Kidney (tissue), 14 donors: Measurements from ENCODE around the gene CACNA1F. TPM values are rescaled to one million over a fixed set of nuclear protein-coding genes. Genes with fewer than 3 reads are reported as not detected.

Experiments used
- DNase-seq, 5 donors: peaks; one replicate each; pipeline ENCODE4 v3.0.0-alpha.2; 2013 to 2020
- FAIRE-seq: peaks from 2 replicates; lab custom pipeline; 2012; peaks lifted over from hg19 to GRCh38; lab: Jason Lieb, UNC
- H3K27ac ChIP-seq, 2 donors: one replicate each; pipeline ENCODE4 v1.7.0; 2013; ENCODE audit warnings: low read depth in 2 of 2, low read length in 2 of 2, inconsistent platforms in 1 of 2
- H3K27me3 ChIP-seq: one replicate; pipeline ENCODE4 v1.7.1; 2013; ENCODE audit warnings: low read length, inconsistent platforms; ENCODE audit not compliant: control insufficient read depth, insufficient read depth
- H3K36me3 ChIP-seq, 3 donors: one replicate each; pipeline versions ENCODE4 v1.7.0 to v1.7.1; 2013; ENCODE audit warnings: low read length in 3 of 3, control low read depth in 1 of 3, inconsistent platforms in 1 of 3; ENCODE audit not compliant: insufficient read depth in 3 of 3, control insufficient read depth in 2 of 3
- H3K4me1 ChIP-seq, 3 donors: one replicate each; pipeline versions ENCODE4 v1.7.0 to v1.7.1; 2013; ENCODE audit warnings: low read length in 3 of 3, inconsistent platforms in 1 of 3, low read depth in 1 of 3; ENCODE audit not compliant: control insufficient read depth in 2 of 3, insufficient read depth in 2 of 3
- H3K4me3 ChIP-seq, 3 donors: one replicate each; pipeline versions ENCODE4 v1.7.0 to v1.8.1; 2013; ENCODE audit warnings: low read length in 3 of 3, control low read depth in 1 of 3, inconsistent platforms in 1 of 3
- H3K9ac ChIP-seq, 3 donors: one replicate each; pipeline versions ENCODE4 v1.7.0 to v1.7.1; 2013; ENCODE audit warnings: low read length in 3 of 3, control low read depth in 1 of 3, inconsistent platforms in 1 of 3
- H3K9me3 ChIP-seq, 3 donors: one replicate each; pipeline versions ENCODE4 v1.7.0 to v1.7.1; 2013; ENCODE audit warnings: low read length in 3 of 3, control low read depth in 1 of 3, inconsistent platforms in 1 of 3; ENCODE audit not compliant: control insufficient read depth in 2 of 3, insufficient read depth in 1 of 3
- CTCF ChIP-seq: IDR thresholded peaks from 3 replicates; pipeline ENCODE4 v1.5.1; 2012; ENCODE audit warnings: mild to moderate bottlenecking, moderate library complexity, borderline replicate concordance; ENCODE audit not compliant: insufficient read depth; ENCODE audit errors: extremely low read depth
- intact Hi-C: fragments of 100-400 bp; cut with DNase I; formaldehyde crosslinking; loops from one replicate; pipeline ENCODE4 v1.11.1; 2022
- polyA plus RNA-seq: library from polyadenylated mRNA; stranded (reverse); fragments of 350-450 nt; fragmentation: Illumina TruSeq; extraction: RNeasy Lipid Tissue Mini Kit (QIAGEN cat#74804); gene quantifications from one replicate; pipeline ENCODE4 v1.2.3, GENCODE V29; 2014; ENCODE audit warnings: low read depth, low replicate concordance; ENCODE audit not compliant: insufficient read depth
- total RNA-seq: library from RNA; stranded (reverse); fragmentation: NEBNext Ultra II Directional; extraction: Animal tissue kit (Norgen Biotek cat#: 25700); gene quantifications from one replicate; pipeline ENCODE4 v1.2.1, GENCODE V29; 2021
- donor health status: control.
- donor health status: control.
- donor health status: control.
- donor health status: control.
- donor health status: control.
- donor health status: DM: yes; HTN: yes; CAD: no.
- donor health status: Normal renal cell carcinoma (clear cell type).

CACNA1F gene
- total and polyA plus RNA-seq, 2 donors from 2014 or later, result 0.15 to 0.25 TPM

- FAIRE-seq, result no peak
- intact Hi-C loops, result no loop called here
These were observed 54.6 kb downstream of the CACNA1F start for GRCh38 chrX:49178537-49178936.

GRCh38 chrX:49177873-49178480 is 55.2 kb downstream of the CACNA1F start:
- Histone ChIP-seq H3K9ac (no peak overlapping the region), H3K27ac (no peak overlapping the region), H3K4me3 (no peak overlapping the region), H3K9me3 (no peaks in the 10 kb centered on the region), H3K27me3 (no peaks in the 10 kb centered on the region), H3K36me3 (no peaks in the 10 kb centered on the region), H3K4me1 (peaks cover 0 to 1% (median 0%) of the 10 kb centered on the region in 3 donors)
- TF ChIP-seq CTCF, result no peak
- intact Hi-C loops, result no loop called here
- FAIRE-seq (no peak), DNase-seq (no peak)

More at GRCh38 chrX:49178537-49178936, 54.6 kb downstream of the CACNA1F start:
- Histone ChIP-seq H3K9me3 (no peaks in the 10 kb centered on the region), H3K4me3 (no peak overlapping the region), H3K9ac (no peak overlapping the region), H3K4me1 (no peaks in the 10 kb centered on the region), H3K27me3 (no peaks in the 10 kb centered on the region), H3K27ac (no peak overlapping the region), H3K36me3 (no peaks in the 10 kb centered on the region)
- no peak for DNase-seq
- TF ChIP-seq CTCF, result no peak

- no peak for DNase-seq
- TF ChIP-seq CTCF, result no peak
- H3K9ac ChIP-seq, result no peak overlapping the region
These were observed 55.8 kb downstream of the CACNA1F start for GRCh38 chrX:49177338-49177833.

More at GRCh38 chrX:49177338-49177833, 55.8 kb downstream of the CACNA1F start:
- no peaks in the 10 kb centered on the region for H3K9me3 ChIP-seq
- no peaks in the 10 kb centered on the region for H3K36me3 ChIP-seq
- intact Hi-C loops, result no loop called here
- H3K4me3 ChIP-seq, result no peak overlapping the region
- peaks cover 0 to 2% (median 0%) of the 10 kb centered on the region in 3 donors for H3K4me1 ChIP-seq
- H3K27ac ChIP-seq, result no peak overlapping the region
- no peak for FAIRE-seq
- H3K27me3 ChIP-seq, result no peaks in the 10 kb centered on the region
